ENCODE measurements around the gene SPNS2. TPM values are rescaled to one million over a fixed set of nuclear protein-coding genes. Genes with fewer than 3 reads are reported as not detected.

The SPNS2 gene
- total and polyA plus RNA-seq, 3 donors from 2014 or later: 6.7 to 11.5 (median 8.0) TPM

- 41 to 43% methylated on average over 16 of the region's 16 CpGs for WGBS, 2 donors
- peak; percentile 80 for DNase-seq
- no peaks in the 10 kb centered on the region for H3K27me3 ChIP-seq
- H3K36me3 ChIP-seq (ENCODE audit: low read depth, missing control alignments): no peaks in the 10 kb centered on the region
- no peaks in the 10 kb centered on the region for H3K9me3 ChIP-seq
- TF ChIP-seq POLR2A (IDR thresholded peaks at IDR 0.05) (no peak), CTCF (IDR thresholded peaks at IDR 0.05) (peak; percentile 64 to 75 (median 71))
- H3K27ac ChIP-seq: no peak overlapping the region
- H3K4me1 ChIP-seq: peaks cover 10% of the 10 kb centered on the region
- intact Hi-C loops (cut with DNase I; ENCODE audit: low total_unique reads): no loop called here
- H3K4me3 ChIP-seq: no peak overlapping the region
Measured at GRCh38 chr17:4565209-4566141, 66.8 kb downstream of the SPNS2 start.

- TF ChIP-seq CTCF (IDR thresholded peaks at IDR 0.05): peak; percentile 74 to 80 (median 76)
- TF ChIP-seq POLR2A (IDR thresholded peaks at IDR 0.05): no peak
- Histone ChIP-seq H3K36me3 (ENCODE audit: low read depth, missing control alignments) (no peaks in the 10 kb centered on the region), H3K27me3 (no peaks in the 10 kb centered on the region), H3K9me3 (no peaks in the 10 kb centered on the region), H3K4me3 (no peak overlapping the region), H3K27ac (no peak overlapping the region), H3K4me1 (peaks cover 6% of the 10 kb centered on the region)
- intact Hi-C loops (cut with DNase I; ENCODE audit: low total_unique reads): no loop called here
- 38 to 46% methylated on average over 5 of the region's 5 CpGs for whole genome bisulfite sequencing, 2 donors
- DNase-seq: peak; percentile 86
Measured at GRCh38 chr17:4566785-4567184, 68.1 kb downstream of the SPNS2 start.

GRCh38 chr17:4569591-4569990 is 70.9 kb downstream of the SPNS2 start:
- DNase-seq: no peak
- H3K4me1 ChIP-seq: peaks cover 10% of the 10 kb centered on the region
- no peak for TF ChIP-seq CTCF (IDR thresholded peaks at IDR 0.05)
- TF ChIP-seq POLR2A (IDR thresholded peaks at IDR 0.05): no peak
- intact Hi-C loops (cut with DNase I; ENCODE audit: low total_unique reads): no loop called here
- no peaks in the 10 kb centered on the region for H3K27me3 ChIP-seq
- H3K36me3 ChIP-seq (ENCODE audit: low read depth, missing control alignments): no peaks in the 10 kb centered on the region
- WGBS, 2 donors: 29 to 100% methylated on average over 1 of the region's 1 CpG
- no peak overlapping the region for H3K4me3 ChIP-seq
- no peaks in the 10 kb centered on the region for H3K9me3 ChIP-seq
- H3K27ac ChIP-seq: no peak overlapping the region

- TF ChIP-seq POLR2A (IDR thresholded peaks at IDR 0.05): no peak
- TF ChIP-seq CTCF (IDR thresholded peaks at IDR 0.05): no peak
- no peak for DNase-seq
- intact Hi-C loops (cut with DNase I; ENCODE audit: low total_unique reads): loop anchor here (5.0 kb wide), 1 partner anchor 50 kb away; no protein-coding TSS in a partner anchor
- Histone ChIP-seq H3K36me3 (ENCODE audit: low read depth, missing control alignments) (no peaks in the 10 kb centered on the region), H3K27me3 (no peaks in the 10 kb centered on the region), H3K27ac (no peak overlapping the region), H3K4me3 (no peak overlapping the region), H3K9me3 (no peaks in the 10 kb centered on the region), H3K4me1 (peaks cover 16% of the 10 kb centered on the region)
- 83 to 86% methylated on average over 9 of the region's 9 CpGs for WGBS, 2 donors
Measured at GRCh38 chr17:4572131-4572530, 73.5 kb downstream of the SPNS2 start.
